Neutrophil (primary cell): Measurements from ENCODE around the gene GNG4.
"Not testable (repeated sequence)": the region's sequence is repeated elsewhere in the genome, so short reads cannot be mapped to it uniquely, and the experiment has no call there.

Experiments
- H3K27ac ChIP-seq: fragments of 200-600 bp; sonication (generic); 2 replicates; pipeline ENCODE4 v1.5.1; 2016; ENCODE audit warnings: mild to moderate bottlenecking, moderate library complexity
- H3K27me3 ChIP-seq: fragments of 200-600 bp; sonication (generic); 2 replicates; pipeline ENCODE4 v1.6.0; 2016; ENCODE audit warnings: mild to moderate bottlenecking
- H3K36me3 ChIP-seq: fragments of 200-600 bp; sonication (generic); 2 replicates; pipeline ENCODE4 v1.5.1; 2017
- H3K4me1 ChIP-seq, 2 experiments: fragments of 200-600 bp in 1 of 2; sonication (generic) in 1 of 2; 1 replicate in 1 of 2; 2 replicates in 1 of 2; pipeline versions ENCODE4 v1.5.1 to v1.6.1; 2013 to 2016; ENCODE audit warnings: low read depth in 1 of 2, low read length in 1 of 2, mild to moderate bottlenecking in 1 of 2, moderate library complexity in 1 of 2; ENCODE audit not compliant: control insufficient read depth in 1 of 2, insufficient read depth in 1 of 2
- H3K4me3 ChIP-seq, 2 experiments: fragments of 200-600 bp in 1 of 2; sonication (generic) in 1 of 2; 1 replicate in 1 of 2; 2 replicates in 1 of 2; pipeline ENCODE4 v1.5.1; 2013 to 2016; ENCODE audit warnings: low read depth in 1 of 2, low read length in 1 of 2, mild to moderate bottlenecking in 1 of 2, moderate library complexity in 1 of 2
- H3K9me3 ChIP-seq: fragments of 200-600 bp; sonication (generic); 2 replicates; pipeline ENCODE4 v1.5.1; 2016
- CTCF ChIP-seq: fragments of 200-600 bp; sonication (generic); IDR thresholded peaks from 2 replicates; pipeline ENCODE4 v1.5.1; 2016; ENCODE audit warnings: antibody characterized with exemption

GNG4 gene

GRCh38 chr1:235573880-235574279 is 75.7 kb downstream of the GNG4 start:
- no peaks in the 10 kb centered on the region for H3K36me3 ChIP-seq
- TF ChIP-seq CTCF = no peak
- H3K27me3 ChIP-seq = no peaks in the 10 kb centered on the region
- no peak overlapping the region for H3K27ac ChIP-seq
- no peaks in the 10 kb centered on the region for H3K4me1 ChIP-seq
- no peaks in the 10 kb centered on the region for H3K9me3 ChIP-seq
- no peak overlapping the region for H3K4me3 ChIP-seq

- not testable (repeated sequence) for H3K27me3 ChIP-seq, H3K4me3 ChIP-seq, H3K4me1 ChIP-seq, H3K27ac ChIP-seq, H3K36me3 ChIP-seq, H3K9me3 ChIP-seq
These were observed 76.6 kb downstream of the GNG4 start for GRCh38 chr1:235572971-235573370.

- H3K4me3 ChIP-seq = no peak overlapping the region
- no peak for TF ChIP-seq CTCF
- H3K27ac ChIP-seq = no peak overlapping the region
- no peaks in the 10 kb centered on the region for H3K36me3 ChIP-seq
- no peaks in the 10 kb centered on the region for H3K9me3 ChIP-seq
- H3K4me1 ChIP-seq = peaks cover 15% of the 10 kb centered on the region in 2 experiments
- no peaks in the 10 kb centered on the region for H3K27me3 ChIP-seq
These were observed 78.1 kb downstream of the GNG4 start for GRCh38 chr1:235571482-235571881.

- Histone ChIP-seq H3K4me1 (peaks cover 20 to 21% of the 10 kb centered on the region in 2 experiments), H3K27ac (no peak overlapping the region), H3K36me3 (no peaks in the 10 kb centered on the region), H3K4me3 (peak overlapping the region in 1 of 2 experiments; percentile 9), H3K9me3 (no peaks in the 10 kb centered on the region), H3K27me3 (no peaks in the 10 kb centered on the region)
- no peak for TF ChIP-seq CTCF
These were observed 81.6 kb downstream of the GNG4 start for GRCh38 chr1:235567812-235568503.

- Histone ChIP-seq H3K4me1 (peaks cover 20 to 21% of the 10 kb centered on the region in 2 experiments), H3K27me3 (no peaks in the 10 kb centered on the region), H3K4me3 (no peak overlapping the region), H3K36me3 (no peaks in the 10 kb centered on the region), H3K27ac (no peak overlapping the region), H3K9me3 (no peaks in the 10 kb centered on the region)
- TF ChIP-seq CTCF = no peak
These were observed 83.5 kb downstream of the GNG4 start for GRCh38 chr1:235566084-235566483.

- H3K36me3 ChIP-seq = no peaks in the 10 kb centered on the region
- H3K27me3 ChIP-seq = no peaks in the 10 kb centered on the region
- H3K4me1 ChIP-seq = peaks cover 20 to 21% of the 10 kb centered on the region in 2 experiments
- no peak overlapping the region for H3K4me3 ChIP-seq
- H3K27ac ChIP-seq = no peak overlapping the region
- H3K9me3 ChIP-seq = no peaks in the 10 kb centered on the region
- no peak for TF ChIP-seq CTCF
These were observed 86.0 kb downstream of the GNG4 start for GRCh38 chr1:235563513-235564061.
